Hepatocyte (in vitro differentiated cells): Measurements from ENCODE around the gene IKZF5. TPM values are rescaled to one million over a fixed set of nuclear protein-coding genes. Genes with fewer than 3 reads are reported as not detected.
A peak's percentile ranks its signal among the peaks of the same experiment; 100 is the strongest.

Experiments
- DNase-seq: peaks from one replicate; pipeline ENCODE4 v3.0.0-alpha.2; 2016; ENCODE audit warnings: low spot score
- H2AFZ ChIP-seq: fragments of 200-600 bp; sonication (generic); 2 replicates; pipeline ENCODE4 v1.6.0; 2016; ENCODE audit warnings: antibody characterized with exemption, mild to moderate bottlenecking
- H3K27ac ChIP-seq: fragments of 200-600 bp; sonication (generic); 2 replicates; pipeline ENCODE4 v1.5.1; 2016; ENCODE audit warnings: mild to moderate bottlenecking
- H3K27me3 ChIP-seq: fragments of 200-600 bp; sonication (generic); 2 replicates; pipeline ENCODE4 v1.6.1; 2016
- H3K36me3 ChIP-seq: fragments of 200-600 bp; sonication (generic); replicated peaks from 2 replicates; pipeline ENCODE4 v1.5.1; 2016; ENCODE audit warnings: low read depth; ENCODE audit not compliant: insufficient read depth
- H3K4me1 ChIP-seq: fragments of 200-600 bp; sonication (generic); 2 replicates; pipeline ENCODE4 v1.5.1; 2016; ENCODE audit warnings: mild to moderate bottlenecking, moderate library complexity; ENCODE audit not compliant: insufficient read depth
- H3K4me2 ChIP-seq: fragments of 200-600 bp; sonication (generic); 2 replicates; pipeline ENCODE4 v1.6.0; 2016
- H3K4me3 ChIP-seq: fragments of 200-600 bp; sonication (generic); 2 replicates; pipeline ENCODE4 v1.5.1; 2016; ENCODE audit warnings: mild to moderate bottlenecking
- H3K79me2 ChIP-seq: fragments of 200-600 bp; sonication (generic); 2 replicates; pipeline ENCODE4 v1.6.0; 2017; ENCODE audit warnings: mild to moderate bottlenecking
- H3K9me2 ChIP-seq: fragments of 200-600 bp; sonication (generic); replicated peaks from 2 replicates; pipeline ENCODE4 v1.6.0; 2017; ENCODE audit warnings: mild to moderate bottlenecking; ENCODE audit not compliant: insufficient read depth
- H3K9me3 ChIP-seq: fragments of 200-600 bp; sonication (generic); 2 replicates; pipeline ENCODE4 v1.5.1; 2016; ENCODE audit warnings: low read depth, mild to moderate bottlenecking
- H4K20me1 ChIP-seq: fragments of 200-600 bp; sonication (generic); 2 replicates; pipeline ENCODE4 v1.6.0; 2016; ENCODE audit warnings: mild to moderate bottlenecking; ENCODE audit not compliant: insufficient read depth, poor library complexity, severe bottlenecking
- CTCF ChIP-seq: fragments of 200-600 bp; sonication (generic); IDR thresholded peaks from 2 replicates; pipeline ENCODE4 v1.5.1; 2016; ENCODE audit warnings: antibody characterized with exemption, mild to moderate bottlenecking; ENCODE audit not compliant: poor library complexity
- EZH2 ChIP-seq: fragments of 200-600 bp; sonication (generic); IDR thresholded peaks from 2 replicates; pipeline ENCODE4 v1.6.1; 2016; ENCODE audit warnings: antibody characterized with exemption, mild to moderate bottlenecking, borderline replicate concordance
- EZH2phosphoT487 ChIP-seq: fragments of 200-600 bp; sonication (generic); IDR thresholded peaks from one replicate; pipeline ENCODE4 v1.6.1; 2018; ENCODE audit warnings: antibody characterized with exemption, mild to moderate bottlenecking, low read depth, moderate library complexity; ENCODE audit not compliant: unreplicated experiment, severe bottlenecking
- WGBS: methylation state at CpG from one replicate; pipeline ENCODE4 v1.1.6; 2016; ENCODE audit warnings: low lambda C conversion rate; ENCODE audit errors: missing lambda C conversion rate; 5-methylcytosine and 5-hydroxymethylcytosine counted together
- polyA plus RNA-seq: library from polyadenylated mRNA; unstranded; fragments of >200 nt; fragmentation: Nextera tagmentation; extraction: Ambion mirVana; gene quantifications from 2 replicates; pipeline ENCODE4 v1.2.1, GENCODE V29; 2016
- total RNA-seq: library from RNA; depleted of rRNA; stranded (reverse); fragments of >200 nt; gene quantifications from 2 replicates; pipeline ENCODE4 v1.2.3, GENCODE V29; 2014

IKZF5 gene
- total and polyA plus RNA-seq, 2 experiments from 2014 or later = 7.2 to 8.5 TPM

- WGBS = 85% methylated on average over 12 of the region's 13 CpGs
- peaks cover 14% of the 10 kb centered on the region for H3K4me1 ChIP-seq
- TF ChIP-seq CTCF (no peak), EZH2phosphoT487 (no peak), EZH2 (no peak)
- no peaks in the 10 kb centered on the region for H3K27me3 ChIP-seq
- no peaks in the 10 kb centered on the region for H4K20me1 ChIP-seq
- no peak overlapping the region for H3K4me3 ChIP-seq
- DNase-seq = no peak
- no peaks in the 10 kb centered on the region for H3K36me3 ChIP-seq
- H3K4me2 ChIP-seq = peak overlapping the region; percentile 75
- peak overlapping the region; percentile 87 for H2AFZ ChIP-seq
- H3K79me2 ChIP-seq = peaks cover 19% of the 10 kb centered on the region
- H3K9me3 ChIP-seq = no peaks in the 10 kb centered on the region
- H3K9me2 ChIP-seq = no peaks in the 10 kb centered on the region
- no peak overlapping the region for H3K27ac ChIP-seq
Measured at GRCh38 chr10:122954731-122955050, 53.9 kb downstream of the IKZF5 start.

GRCh38 chr10:122953902-122954730 is 54.5 kb downstream of the IKZF5 start, which contains the start of gene C10orf88:
Gene C10orf88 (minus strand): TSS chr10:122954227. CDS start chr10:122954178, 49 bp downstream.
- peak within 1 kb of the TSS; percentile 87 for H2AFZ ChIP-seq
- DNase-seq = peak; percentile 99
- TF ChIP-seq EZH2phosphoT487 = no peak
- no peak for TF ChIP-seq EZH2
- TF ChIP-seq CTCF = no peak

DNA sequence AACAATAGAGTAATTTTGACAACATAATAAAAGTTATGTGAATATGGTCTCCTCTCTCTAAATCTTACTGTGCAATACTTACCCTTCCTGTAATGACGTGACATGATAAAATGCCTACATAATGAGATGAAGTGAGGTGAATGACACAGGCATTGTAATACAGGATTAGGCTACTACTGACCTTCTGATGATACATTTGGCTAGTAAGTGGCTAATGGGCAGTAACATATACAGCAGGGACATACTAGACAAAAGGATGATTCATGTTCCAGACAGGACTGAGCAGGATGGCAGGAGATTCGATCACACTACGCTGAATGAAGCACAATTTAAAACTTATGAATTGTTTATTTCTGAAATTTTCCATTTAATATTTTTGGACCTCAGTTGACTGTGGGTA is 59.3 kb downstream of the IKZF5 start:
- H3K27ac ChIP-seq = no peak overlapping the region
- H3K4me2 ChIP-seq = no peak overlapping the region
- peaks cover 8% of the 10 kb centered on the region for H3K4me1 ChIP-seq
- no peaks in the 10 kb centered on the region for H3K9me2 ChIP-seq
- peaks cover 19% of the 10 kb centered on the region for H3K79me2 ChIP-seq
- no peaks in the 10 kb centered on the region for H3K27me3 ChIP-seq
- TF ChIP-seq EZH2phosphoT487 (no peak), EZH2 (no peak), CTCF (no peak)
- no peaks in the 10 kb centered on the region for H3K36me3 ChIP-seq
- H2AFZ ChIP-seq = no peak overlapping the region
- DNase-seq = no peak
- no peaks in the 10 kb centered on the region for H4K20me1 ChIP-seq
- no peaks in the 10 kb centered on the region for H3K9me3 ChIP-seq
- no peak overlapping the region for H3K4me3 ChIP-seq
- WGBS = 99% methylated on average over 3 of the region's 3 CpGs

More at GRCh38 chr10:122953902-122954730, 54.5 kb downstream of the IKZF5 start, which contains the start of gene C10orf88:
- Histone ChIP-seq H3K4me2 (peak within 1 kb of the TSS; percentile 75), H4K20me1 (no peaks in the 10 kb centered on the region), H3K27ac (peak within 1 kb of the TSS; percentile 87), H3K79me2 (peaks cover 19% of the 10 kb centered on the region), H3K27me3 (no peaks in the 10 kb centered on the region), H3K36me3 (no peaks in the 10 kb centered on the region), H3K9me2 (no peaks in the 10 kb centered on the region), H3K4me1 (peaks cover 14% of the 10 kb centered on the region), H3K9me3 (no peaks in the 10 kb centered on the region), H3K4me3 (peak within 1 kb of the TSS; percentile 35)
- WGBS = 11% methylated on average over 77 of the region's 77 CpGs

Other genes with a start within 250 kb of the IKZF5 start
- 0.16 TPM in 1 of 2 replicates, not detected in the other for gene CUZD1, start 162.9 kb downstream of the IKZF5 start, total RNA-seq
- gene CUZD1, start 162.9 kb downstream of the IKZF5 start, polyA plus RNA-seq = 0.52 TPM in 1 of 2 replicates, not detected in the other
- not detected in 2 replicates for gene FAM24B, start 129.2 kb downstream of the IKZF5 start, total RNA-seq
- not detected in 2 replicates for gene FAM24B, start 129.2 kb downstream of the IKZF5 start, polyA plus RNA-seq
- not detected in 2 replicates for gene FAM24A, start 98.2 kb downstream of the IKZF5 start, total RNA-seq
- not detected in 2 replicates for gene FAM24A, start 98.2 kb downstream of the IKZF5 start, polyA plus RNA-seq
- 9.2 and 10.5 TPM in 2 replicates for gene C10orf88, start 54.6 kb downstream of the IKZF5 start, total RNA-seq
- gene C10orf88, start 54.6 kb downstream of the IKZF5 start, polyA plus RNA-seq = 7.2 and 7.5 TPM in 2 replicates
- 6.3 and 7.6 TPM in 2 replicates for gene PSTK, start 28.4 kb downstream of the IKZF5 start, total RNA-seq
- 7.4 and 10.3 TPM in 2 replicates for gene PSTK, start 28.4 kb downstream of the IKZF5 start, polyA plus RNA-seq
- gene ACADSB, start 211 bp upstream of the IKZF5 start, total RNA-seq = 50.6 and 51.3 TPM in 2 replicates
- 25.3 and 40.6 TPM in 2 replicates for gene ACADSB, start 211 bp upstream of the IKZF5 start, polyA plus RNA-seq
- not detected in 2 replicates for gene HMX3, start 127.2 kb upstream of the IKZF5 start, total RNA-seq
- not detected in 2 replicates for gene HMX3, start 127.2 kb upstream of the IKZF5 start, polyA plus RNA-seq
- gene HMX2, start 139.3 kb upstream of the IKZF5 start, total RNA-seq = not detected in 2 replicates
- gene HMX2, start 139.3 kb upstream of the IKZF5 start, polyA plus RNA-seq = not detected in 2 replicates
- gene BUB3, start 145.6 kb upstream of the IKZF5 start, total RNA-seq = 113 and 131 TPM in 2 replicates
- 81.1 and 92.0 TPM in 2 replicates for gene BUB3, start 145.6 kb upstream of the IKZF5 start, polyA plus RNA-seq